GM21529 (cell line): ENCODE data around the gene NOL8.

ENCODE experiments used
- ATAC-seq: cut with Tn5 transposase; IDR thresholded peaks from one replicate; pipeline ENCODE4 v1.9.1; 2021; ENCODE audit not compliant: unreplicated experiment

Gene NOL8

DNA sequence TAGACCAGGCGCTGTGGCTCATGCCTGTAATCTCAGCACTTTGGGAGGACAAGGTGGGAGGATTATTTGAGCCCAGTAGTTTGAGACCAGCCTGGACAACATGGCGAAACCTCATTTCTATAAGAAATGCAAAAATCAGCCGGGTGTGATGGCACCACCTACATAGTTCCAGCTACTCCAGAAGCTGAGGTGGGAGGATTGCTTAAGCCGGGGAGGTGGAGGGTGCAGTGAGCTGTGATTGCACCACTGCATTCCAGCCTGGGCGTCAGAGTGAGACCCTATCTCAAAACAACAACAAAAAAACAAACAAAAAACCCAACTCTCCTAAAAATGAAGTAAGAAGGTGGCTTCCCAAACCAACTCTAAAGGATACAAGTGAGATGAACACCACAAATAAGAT is 54.6 kb downstream of the NOL8 start:
- ATAC-seq = no peak

GRCh38 chr9:92266486-92266885 is 58.7 kb downstream of the NOL8 start:
- no peak for ATAC-seq

DNA sequence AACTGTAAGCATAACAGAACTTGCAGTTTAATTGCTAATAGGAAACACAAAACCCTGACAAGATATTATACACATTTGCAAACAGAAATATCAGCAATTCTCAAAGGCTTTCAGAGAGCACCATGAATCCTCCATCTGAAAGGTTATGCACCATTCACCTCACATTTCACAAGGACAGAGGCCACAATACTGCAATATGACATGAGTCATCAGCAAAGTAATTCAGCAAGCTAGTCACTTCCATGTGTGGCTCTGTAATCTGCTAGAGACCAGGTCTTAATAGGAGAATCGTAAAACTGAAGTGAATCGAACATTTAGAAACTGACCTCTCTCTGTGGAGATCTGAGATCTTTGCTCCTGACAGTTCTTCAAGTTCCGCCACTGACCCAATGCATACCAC is 60.0 kb downstream of the NOL8 start:
- no peak for ATAC-seq

- ATAC-seq = no peak
Observed at GRCh38 chr9:92263131-92263530, 62.0 kb downstream of the NOL8 start.

DNA sequence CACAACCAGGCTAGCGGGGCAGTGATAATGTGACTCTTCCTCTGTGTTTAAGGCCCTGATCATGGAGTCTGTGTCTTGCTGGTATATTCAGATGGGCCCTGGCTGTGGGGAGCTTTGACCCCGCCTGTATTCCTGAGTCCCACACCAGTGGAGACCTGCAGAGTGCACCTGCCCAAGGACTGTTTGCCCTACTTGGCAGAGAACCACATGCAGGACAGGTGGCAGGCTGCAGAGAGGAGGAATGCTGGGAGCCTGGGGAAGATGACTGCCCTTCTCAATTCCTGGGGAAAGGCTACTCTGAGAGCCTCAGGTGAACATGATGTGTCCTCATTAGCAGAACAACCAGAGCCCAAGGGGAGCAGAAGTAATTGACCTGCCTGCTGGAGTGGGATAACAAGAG is 67.8 kb downstream of the NOL8 start:
- no peak for ATAC-seq

DNA sequence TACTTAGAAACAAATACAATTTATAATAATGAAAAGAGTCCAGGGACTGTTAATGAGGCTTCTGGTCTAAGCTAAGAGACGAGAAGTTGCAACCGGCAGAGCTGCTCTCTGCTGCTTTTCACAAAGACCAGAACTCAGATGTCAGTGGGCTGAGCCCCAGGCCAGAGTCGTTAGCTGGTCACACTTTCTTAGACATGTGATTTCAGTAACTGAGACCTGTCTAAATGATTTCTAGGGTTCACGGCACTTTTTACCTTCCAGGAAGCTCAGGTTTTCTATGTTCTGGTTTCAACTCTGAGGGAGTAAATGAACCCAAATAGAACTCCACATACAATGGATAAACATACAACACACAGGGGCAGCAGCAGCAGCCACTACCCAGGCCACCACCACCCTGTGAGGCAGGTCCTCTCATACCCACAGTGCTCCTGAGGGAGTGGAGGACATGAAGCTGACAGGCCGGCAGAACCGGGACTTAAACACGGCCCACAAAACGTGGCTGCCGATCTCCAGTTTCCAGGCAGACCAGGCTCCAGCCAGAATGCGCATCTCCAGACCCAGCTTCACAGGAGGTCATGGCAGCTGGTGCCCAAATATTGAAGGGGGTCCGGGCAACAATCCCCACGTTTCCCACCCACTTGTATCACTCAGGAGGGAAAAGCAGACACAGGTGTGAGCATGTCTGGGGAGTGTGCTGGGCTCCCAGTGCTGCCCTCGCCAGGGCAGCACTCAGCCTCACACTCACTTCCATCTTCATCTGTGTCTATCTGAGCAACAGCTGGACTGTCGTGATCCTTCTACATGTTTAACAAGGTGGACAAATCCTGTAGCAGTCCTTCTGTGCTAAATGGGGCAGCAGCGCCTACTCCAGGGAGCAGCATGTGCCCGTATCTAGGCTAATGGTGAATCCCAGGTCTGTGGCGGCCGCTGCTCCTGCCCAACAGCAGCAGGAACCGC is 70.5 kb downstream of the NOL8 start:
- ATAC-seq = no peak

DNA sequence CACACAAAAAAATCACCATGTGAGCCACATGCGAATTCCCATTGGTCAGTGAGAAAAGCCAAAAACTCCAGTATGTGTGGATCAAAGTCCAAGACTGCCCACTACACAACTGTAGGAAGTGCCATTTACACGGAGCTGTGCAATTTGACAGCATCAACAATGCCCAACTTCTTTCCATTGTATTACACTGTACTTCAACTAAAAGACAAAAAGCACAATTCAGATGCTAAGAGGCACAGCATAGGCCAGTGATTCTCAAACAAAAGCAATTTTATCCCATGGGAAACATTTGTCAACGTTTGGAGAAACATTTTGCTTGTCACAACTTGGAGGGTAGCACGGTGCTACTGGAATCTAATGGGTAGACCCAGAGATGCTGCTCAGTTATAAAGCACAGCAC is 71.5 kb downstream of the NOL8 start:
- ATAC-seq = no peak

- no peak for ATAC-seq
Observed at GRCh38 chr9:92247981-92248380, 77.2 kb downstream of the NOL8 start.
